Fibroblast of mammary gland (primary cell): ENCODE measurements around the gene FAM184A.

Source experiments
- DNase-seq: peaks from one replicate; pipeline ENCODE4 v3.0.0-alpha.2; 2010; ENCODE audit warnings: low read depth
- H3K4me3 ChIP-seq: 2 replicates; pipeline ENCODE4 v1.5.1; 2011; ENCODE audit warnings: low read depth, mild to moderate bottlenecking, low read length, moderate library complexity; ENCODE audit not compliant: control insufficient read depth
- CTCF ChIP-seq: conservative IDR thresholded peaks from 2 replicates; pipeline ENCODE4 v1.5.1; 2011; ENCODE audit warnings: low read depth, low read length, inconsistent platforms; ENCODE audit not compliant: control insufficient read depth, insufficient read depth

The FAM184A gene

GRCh38 chr6:118959903-118960302, 118.6 kb downstream of the FAM184A start:
- no peak for TF ChIP-seq CTCF
- DNase-seq: no peak
- H3K4me3 ChIP-seq: no peak overlapping the region

DNA sequence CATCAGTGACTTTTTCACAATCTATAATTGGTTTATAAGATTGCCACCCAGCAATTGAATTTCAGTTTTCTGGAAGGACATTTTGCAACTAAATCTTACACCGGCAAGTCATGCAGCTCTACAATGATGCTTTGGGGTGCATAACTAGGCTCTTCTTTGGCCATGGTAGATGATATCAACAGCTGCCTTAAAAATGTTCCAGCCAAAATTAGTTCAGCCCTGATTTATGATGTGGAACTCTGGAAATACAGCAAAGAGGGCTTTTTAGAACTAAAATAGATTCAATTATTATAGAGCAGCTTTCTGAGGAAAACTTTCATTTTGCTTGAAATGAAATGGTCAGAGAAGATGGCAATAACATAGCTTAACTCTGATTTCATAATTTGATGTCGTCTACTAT, 125.1 kb downstream of the FAM184A start:
- no peak overlapping the region for H3K4me3 ChIP-seq
- TF ChIP-seq CTCF: no peak
- no peak for DNase-seq

DNA sequence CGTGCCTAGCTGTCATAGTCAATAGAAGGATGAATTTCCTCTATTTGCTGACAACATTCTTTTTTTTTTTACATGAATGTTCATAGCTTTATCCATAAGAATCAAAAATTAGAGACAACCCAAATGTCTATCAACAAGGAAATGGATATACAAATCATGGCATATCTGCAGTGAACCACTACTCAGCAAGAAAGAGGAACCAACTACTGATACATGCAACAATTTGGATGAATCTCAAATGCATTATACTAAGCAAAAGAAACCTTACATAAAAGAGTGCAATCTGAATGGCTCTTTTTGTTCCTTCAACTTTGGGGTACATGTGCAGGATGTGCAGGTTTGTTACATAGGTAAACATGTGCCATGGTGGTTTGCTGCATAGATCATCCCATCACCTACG, 125.8 kb downstream of the FAM184A start:
- DNase-seq: no peak
- no peak for TF ChIP-seq CTCF
- H3K4me3 ChIP-seq: no peak overlapping the region

GRCh38 chr6:118945217-118945616, 133.2 kb downstream of the FAM184A start:
- no peak for DNase-seq
- TF ChIP-seq CTCF: no peak

GRCh38 chr6:118940770-118941169, 137.7 kb downstream of the FAM184A start:
- no peak for DNase-seq
- TF ChIP-seq CTCF: no peak
- H3K4me3 ChIP-seq: no peak overlapping the region

More at GRCh38 chr6:118945217-118945616, 133.2 kb downstream of the FAM184A start:
- H3K4me3 ChIP-seq: no peak overlapping the region

GRCh38 chr6:118939683-118940082, 138.8 kb downstream of the FAM184A start:
- no peak overlapping the region for H3K4me3 ChIP-seq
- DNase-seq: no peak
- no peak for TF ChIP-seq CTCF

DNA sequence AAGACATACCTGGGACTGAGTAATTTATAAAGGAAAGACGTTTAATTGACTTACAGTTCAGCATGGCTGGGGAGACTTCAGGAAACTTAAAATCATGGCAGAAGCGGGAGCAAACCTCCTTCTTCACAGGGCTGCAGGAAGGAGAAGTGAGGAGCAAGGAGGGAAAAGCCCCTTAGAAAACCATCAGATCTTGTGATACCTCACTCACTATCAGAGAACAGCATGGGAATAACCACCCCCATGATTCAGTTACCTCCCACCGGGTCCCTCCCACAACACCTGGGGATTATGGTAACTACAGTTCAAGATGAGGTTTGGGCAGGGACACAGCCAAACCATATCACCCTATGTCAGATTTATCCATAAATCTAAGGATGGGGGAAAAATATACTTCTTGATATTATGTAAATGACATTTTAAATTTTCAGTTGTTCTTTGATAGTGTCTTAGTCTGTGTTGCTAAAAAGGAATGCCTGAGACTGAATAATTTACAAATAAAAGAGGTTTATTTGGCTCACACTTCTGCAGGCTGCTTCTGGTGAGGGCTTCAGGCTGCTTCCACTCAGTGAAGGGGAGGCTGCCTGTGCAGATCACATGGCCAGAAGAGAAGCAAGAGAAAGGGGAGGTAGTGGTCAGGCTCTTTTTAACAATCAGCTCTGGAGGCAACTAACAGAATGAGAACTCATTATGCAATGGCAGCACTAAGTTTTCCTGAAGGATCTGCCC, 142.3 kb downstream of the FAM184A start:
- H3K4me3 ChIP-seq: no peak overlapping the region
- no peak for TF ChIP-seq CTCF
- no peak for DNase-seq
